ENCODE measurements around the gene BPHL. TPM values are rescaled to one million over a fixed set of nuclear protein-coding genes. Genes with fewer than 3 reads are reported as not detected.

Gene BPHL
- polyA plus RNA-seq, 2 of the 4 experiments (the other 2 are of a cell fraction): 16.5 to 25.5 TPM

DNA sequence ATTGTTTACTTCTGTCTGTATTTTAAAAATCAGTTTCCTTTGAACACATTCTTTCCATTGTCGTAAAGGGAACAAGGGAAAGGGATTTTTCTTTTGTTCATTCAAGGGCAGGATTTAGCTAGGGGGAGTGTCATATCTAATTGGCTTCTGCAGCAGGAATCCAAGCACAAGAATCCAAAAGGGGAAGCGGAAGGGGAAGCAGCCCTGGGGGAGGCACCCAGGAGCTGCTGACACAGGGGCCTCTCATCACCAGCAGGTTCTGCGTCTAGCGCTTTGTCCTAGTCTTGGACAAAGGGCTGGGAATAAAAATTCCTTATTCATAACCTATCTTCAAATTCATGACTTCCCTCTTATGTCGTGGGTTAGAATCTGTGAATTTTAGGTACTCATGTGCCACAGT is 36.6 kb upstream of the BPHL start:
- H3K4me1 ChIP-seq: no peaks in the 10 kb centered on the region
- ChIA-PET POLR2A (no interaction called here), CTCF (interaction anchor here (0.6 kb wide), 1 partner anchor 109 kb away, joined by 3 read pairs; no protein-coding TSS in a partner anchor)
- no peak overlapping the region for H3K4me2 ChIP-seq
- TF ChIP-seq, protein P1, sequence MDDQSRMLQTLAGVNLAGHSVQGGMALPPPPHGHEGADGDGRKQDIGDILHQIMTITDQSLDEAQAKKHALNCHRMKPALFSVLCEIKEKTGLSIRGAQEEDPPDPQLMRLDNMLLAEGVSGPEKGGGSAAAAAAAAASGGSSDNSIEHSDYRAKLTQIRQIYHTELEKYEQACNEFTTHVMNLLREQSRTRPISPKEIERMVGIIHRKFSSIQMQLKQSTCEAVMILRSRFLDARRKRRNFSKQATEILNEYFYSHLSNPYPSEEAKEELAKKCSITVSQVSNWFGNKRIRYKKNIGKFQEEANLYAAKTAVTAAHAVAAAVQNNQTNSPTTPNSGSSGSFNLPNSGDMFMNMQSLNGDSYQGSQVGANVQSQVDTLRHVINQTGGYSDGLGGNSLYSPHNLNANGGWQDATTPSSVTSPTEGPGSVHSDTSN (IDR thresholded peaks at IDR 0.05): no peak
- TF ChIP-seq HOXB13 (CRISPR knock-in tag; IDR thresholded peaks at IDR 0.05; ENCODE audit: low read depth): no peak
- no peak for TF ChIP-seq NR3C1 (IDR thresholded peaks at IDR 0.05)
- TF ChIP-seq, protein P2, sequence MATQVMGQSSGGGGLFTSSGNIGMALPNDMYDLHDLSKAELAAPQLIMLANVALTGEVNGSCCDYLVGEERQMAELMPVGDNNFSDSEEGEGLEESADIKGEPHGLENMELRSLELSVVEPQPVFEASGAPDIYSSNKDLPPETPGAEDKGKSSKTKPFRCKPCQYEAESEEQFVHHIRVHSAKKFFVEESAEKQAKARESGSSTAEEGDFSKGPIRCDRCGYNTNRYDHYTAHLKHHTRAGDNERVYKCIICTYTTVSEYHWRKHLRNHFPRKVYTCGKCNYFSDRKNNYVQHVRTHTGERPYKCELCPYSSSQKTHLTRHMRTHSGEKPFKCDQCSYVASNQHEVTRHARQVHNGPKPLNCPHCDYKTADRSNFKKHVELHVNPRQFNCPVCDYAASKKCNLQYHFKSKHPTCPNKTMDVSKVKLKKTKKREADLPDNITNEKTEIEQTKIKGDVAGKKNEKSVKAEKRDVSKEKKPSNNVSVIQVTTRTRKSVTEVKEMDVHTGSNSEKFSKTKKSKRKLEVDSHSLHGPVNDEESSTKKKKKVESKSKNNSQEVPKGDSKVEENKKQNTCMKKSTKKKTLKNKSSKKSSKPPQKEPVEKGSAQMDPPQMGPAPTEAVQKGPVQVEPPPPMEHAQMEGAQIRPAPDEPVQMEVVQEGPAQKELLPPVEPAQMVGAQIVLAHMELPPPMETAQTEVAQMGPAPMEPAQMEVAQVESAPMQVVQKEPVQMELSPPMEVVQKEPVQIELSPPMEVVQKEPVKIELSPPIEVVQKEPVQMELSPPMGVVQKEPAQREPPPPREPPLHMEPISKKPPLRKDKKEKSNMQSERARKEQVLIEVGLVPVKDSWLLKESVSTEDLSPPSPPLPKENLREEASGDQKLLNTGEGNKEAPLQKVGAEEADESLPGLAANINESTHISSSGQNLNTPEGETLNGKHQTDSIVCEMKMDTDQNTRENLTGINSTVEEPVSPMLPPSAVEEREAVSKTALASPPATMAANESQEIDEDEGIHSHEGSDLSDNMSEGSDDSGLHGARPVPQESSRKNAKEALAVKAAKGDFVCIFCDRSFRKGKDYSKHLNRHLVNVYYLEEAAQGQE (IDR thresholded peaks at IDR 0.05): no peak
- TF ChIP-seq EHMT2 (IDR thresholded peaks at IDR 0.05; ENCODE audit: low read depth): no peak
- TF ChIP-seq PHF8 (IDR thresholded peaks at IDR 0.05; ENCODE audit: borderline replicate concordance, low read depth): no peak
- TF ChIP-seq CHD2 (IDR thresholded peaks at IDR 0.05; ENCODE audit: low read length, partially characterized antibody): no peak
- TF ChIP-seq RNF2 (IDR thresholded peaks at IDR 0.05; ENCODE audit: borderline replicate concordance, low read depth): no peak
- TF ChIP-seq, protein P3, sequence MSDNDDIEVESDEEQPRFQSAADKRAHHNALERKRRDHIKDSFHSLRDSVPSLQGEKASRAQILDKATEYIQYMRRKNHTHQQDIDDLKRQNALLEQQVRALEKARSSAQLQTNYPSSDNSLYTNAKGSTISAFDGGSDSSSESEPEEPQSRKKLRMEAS (IDR thresholded peaks at IDR 0.05): no peak
- TF ChIP-seq RCOR1 (IDR thresholded peaks at IDR 0.05; ENCODE audit: low read depth, low read length): no peak
- no peak for TF ChIP-seq POLR2AphosphoS2 (conservative IDR thresholded peaks at IDR 0.05; ENCODE audit: low read length)
- no peak for TF ChIP-seq ZNF302 (CRISPR knock-in tag; IDR thresholded peaks at IDR 0.05)
- TF ChIP-seq FOXS1 (CRISPR knock-in tag; IDR thresholded peaks at IDR 0.05): no peak
- TF ChIP-seq, protein P4, sequence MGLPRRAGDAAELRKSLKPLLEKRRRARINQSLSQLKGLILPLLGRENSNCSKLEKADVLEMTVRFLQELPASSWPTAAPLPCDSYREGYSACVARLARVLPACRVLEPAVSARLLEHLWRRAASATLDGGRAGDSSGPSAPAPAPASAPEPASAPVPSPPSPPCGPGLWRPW (IDR thresholded peaks at IDR 0.05): no peak
- TF ChIP-seq TFCP2L1 (CRISPR knock-in tag; IDR thresholded peaks at IDR 0.05): no peak
- no peak for TF ChIP-seq EHF (CRISPR knock-in tag; IDR thresholded peaks at IDR 0.05)
- H3K4me3 ChIP-seq: no peak overlapping the region
- WGBS (ENCODE audit: missing lambda C conversion rate): 93% methylated on average over 5 of the region's 5 CpGs
- ATAC-seq: no peak
- FAIRE-seq: no peak
- DNase-seq (ENCODE audit: low read depth in 1 of 2, low spot score in 1 of 2): no peak
- H3K9me3 ChIP-seq: no peaks in the 10 kb centered on the region
- H3K27ac ChIP-seq: no peak overlapping the region

DNA sequence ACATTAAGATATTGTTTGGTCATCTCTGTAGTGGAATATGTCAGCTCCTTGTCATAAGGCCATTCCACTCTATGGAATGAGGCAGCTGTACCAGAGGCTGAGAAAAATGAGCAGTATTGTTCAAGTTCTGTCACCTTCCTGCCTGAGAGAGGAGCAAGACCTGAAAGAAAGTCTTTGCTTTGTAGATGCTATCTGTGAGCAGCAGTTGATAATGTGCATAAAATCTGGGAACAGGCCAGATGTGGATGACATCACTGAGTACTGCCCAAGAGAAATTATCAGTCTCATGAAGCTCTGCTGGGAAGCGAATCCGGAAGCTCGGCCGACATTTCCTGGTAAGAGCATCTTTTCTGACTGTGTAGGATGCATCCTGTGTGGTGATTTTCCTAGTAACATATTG is 33.4 kb upstream of the BPHL start:
- no peak for ATAC-seq

More for the DNA sequence above, 33.4 kb upstream of the BPHL start:
- ChIA-PET CTCF (interaction anchor here (0.7 kb wide), 1 partner anchor 24 kb away, joined by 3 read pairs; no protein-coding TSS in a partner anchor), POLR2A (no interaction called here)
- no peaks in the 10 kb centered on the region for H3K4me1 ChIP-seq
- H3K4me3 ChIP-seq: no peak overlapping the region
- H3K4me2 ChIP-seq: no peak overlapping the region
- H3K9me3 ChIP-seq: no peaks in the 10 kb centered on the region
- TF ChIP-seq RNF2 (IDR thresholded peaks at IDR 0.05; ENCODE audit: borderline replicate concordance, low read depth): no peak
- TF ChIP-seq PHF8 (IDR thresholded peaks at IDR 0.05; ENCODE audit: borderline replicate concordance, low read depth): no peak
- no peak for TF ChIP-seq FOSB (CRISPR knock-in tag; IDR thresholded peaks at IDR 0.05)
- TF ChIP-seq, protein P5, sequence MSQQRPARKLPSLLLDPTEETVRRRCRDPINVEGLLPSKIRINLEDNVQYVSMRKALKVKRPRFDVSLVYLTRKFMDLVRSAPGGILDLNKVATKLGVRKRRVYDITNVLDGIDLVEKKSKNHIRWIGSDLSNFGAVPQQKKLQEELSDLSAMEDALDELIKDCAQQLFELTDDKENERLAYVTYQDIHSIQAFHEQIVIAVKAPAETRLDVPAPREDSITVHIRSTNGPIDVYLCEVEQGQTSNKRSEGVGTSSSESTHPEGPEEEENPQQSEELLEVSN (IDR thresholded peaks at IDR 0.05; ENCODE audit: borderline replicate concordance, low read depth): no peak
- no peak for TF ChIP-seq BHLHE40 (IDR thresholded peaks at IDR 0.05; ENCODE audit: low read depth, low read length)
- TF ChIP-seq RARB (CRISPR knock-in tag; IDR thresholded peaks at IDR 0.05): no peak
- no peak for TF ChIP-seq SREBF2 (IDR thresholded peaks at IDR 0.05)
- FAIRE-seq (no peak), DNase-seq (ENCODE audit: low read depth in 1 of 2, low spot score in 1 of 2) (no peak)
- no peak overlapping the region for H3K27ac ChIP-seq
- WGBS (ENCODE audit: missing lambda C conversion rate): 100% methylated on average over 4 of the region's 4 CpGs

Data from A549 (cell line).